ENCODE results near the gene SPART. TPM values are rescaled to one million over a fixed set of nuclear protein-coding genes. Genes with fewer than 3 reads are reported as not detected.

Gene SPART
- total RNA-seq, 2 donors from 2014 or later: 49.1 to 53.9 TPM

DNA sequence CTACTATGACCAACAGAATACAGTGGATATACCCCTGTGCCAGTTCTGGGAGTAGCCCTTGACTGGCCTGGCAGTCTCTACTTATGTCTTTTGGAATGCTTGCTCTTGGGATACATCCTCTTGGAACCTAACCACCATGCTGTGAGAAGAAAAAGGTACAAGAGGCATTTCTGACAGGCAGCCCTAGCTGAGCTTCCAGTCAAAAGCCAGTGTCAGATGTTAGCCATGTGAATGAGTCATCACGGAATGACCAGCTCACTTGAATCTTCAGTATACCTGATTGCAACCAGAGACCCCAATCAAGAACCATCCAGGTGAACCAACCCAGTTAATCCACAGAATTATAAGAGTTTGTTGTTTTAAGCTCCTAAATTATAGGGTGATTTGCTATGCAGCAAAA lies 52.7 kb downstream of the SPART start:
- Mint-ChIP-seq H3K9me3 (peaks cover 56% of the 10 kb centered on the region), H3K27me3 (ENCODE audit: insufficient read depth) (no peaks in the 10 kb centered on the region), H3K4me1 (peaks cover 7% of the 10 kb centered on the region), H3K27ac (no peak overlapping the region), H3K36me3 (ENCODE audit: low read depth) (peaks cover 51% of the 10 kb centered on the region), H3K4me3 (no peak overlapping the region)
- Histone ChIP-seq H3K36me3 (ENCODE audit: control insufficient read depth, insufficient read depth, low read length) (peaks cover 6% of the 10 kb centered on the region), H3K4me1 (ENCODE audit: control insufficient read depth, insufficient read depth, low read length) (no peaks in the 10 kb centered on the region), H3K27me3 (ENCODE audit: control insufficient read depth, insufficient read depth, low read length, poor library complexity, severe bottlenecking) (no peaks in the 10 kb centered on the region), H3K4me3 (ENCODE audit: low read length) (no peak overlapping the region), H3K27ac (ENCODE audit: low read depth, low read length) (no peak overlapping the region), H3K9ac (ENCODE audit: extremely low read depth, low read length, poor library complexity, severe bottlenecking) (no peak overlapping the region), H3K9me3 (ENCODE audit: control insufficient read depth, low read length) (peaks cover 43% of the 10 kb centered on the region)
- 95 to 100% methylated on average over 1 of the region's 1 CpG for WGBS, 2 experiments (ENCODE audit: insufficient coverage in 1 of 2, insufficient read length in 1 of 2)
- TF ChIP-seq, protein P1, sequence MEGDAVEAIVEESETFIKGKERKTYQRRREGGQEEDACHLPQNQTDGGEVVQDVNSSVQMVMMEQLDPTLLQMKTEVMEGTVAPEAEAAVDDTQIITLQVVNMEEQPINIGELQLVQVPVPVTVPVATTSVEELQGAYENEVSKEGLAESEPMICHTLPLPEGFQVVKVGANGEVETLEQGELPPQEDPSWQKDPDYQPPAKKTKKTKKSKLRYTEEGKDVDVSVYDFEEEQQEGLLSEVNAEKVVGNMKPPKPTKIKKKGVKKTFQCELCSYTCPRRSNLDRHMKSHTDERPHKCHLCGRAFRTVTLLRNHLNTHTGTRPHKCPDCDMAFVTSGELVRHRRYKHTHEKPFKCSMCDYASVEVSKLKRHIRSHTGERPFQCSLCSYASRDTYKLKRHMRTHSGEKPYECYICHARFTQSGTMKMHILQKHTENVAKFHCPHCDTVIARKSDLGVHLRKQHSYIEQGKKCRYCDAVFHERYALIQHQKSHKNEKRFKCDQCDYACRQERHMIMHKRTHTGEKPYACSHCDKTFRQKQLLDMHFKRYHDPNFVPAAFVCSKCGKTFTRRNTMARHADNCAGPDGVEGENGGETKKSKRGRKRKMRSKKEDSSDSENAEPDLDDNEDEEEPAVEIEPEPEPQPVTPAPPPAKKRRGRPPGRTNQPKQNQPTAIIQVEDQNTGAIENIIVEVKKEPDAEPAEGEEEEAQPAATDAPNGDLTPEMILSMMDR (conservative IDR thresholded peaks at IDR 0.05): no peak
- no peak for DNase-seq

GRCh38 chr13:36288794-36289391 lies 57.3 kb downstream of the SPART start:
- H3K9ac ChIP-seq (ENCODE audit: extremely low read depth, low read length, poor library complexity, severe bottlenecking): no peak overlapping the region
- H3K27me3 ChIP-seq (ENCODE audit: control insufficient read depth, insufficient read depth, low read length, poor library complexity, severe bottlenecking): no peaks in the 10 kb centered on the region
- no peaks in the 10 kb centered on the region for H3K4me1 ChIP-seq (ENCODE audit: control insufficient read depth, insufficient read depth, low read length)
- Mint-ChIP-seq H3K27ac (no peak overlapping the region), H3K27me3 (ENCODE audit: insufficient read depth) (no peaks in the 10 kb centered on the region), H3K4me1 (peaks cover 2% of the 10 kb centered on the region), H3K36me3 (ENCODE audit: low read depth) (peaks cover 56% of the 10 kb centered on the region), H3K9me3 (peaks cover 75% of the 10 kb centered on the region), H3K4me3 (no peak overlapping the region)
- peak overlapping the region; percentile 57 for H3K4me3 ChIP-seq (ENCODE audit: low read length)
- no peak for DNase-seq
- TF ChIP-seq, protein P1 (conservative IDR thresholded peaks at IDR 0.05): no peak
- peaks cover 70% of the 10 kb centered on the region for H3K9me3 ChIP-seq (ENCODE audit: control insufficient read depth, low read length)
- no peaks in the 10 kb centered on the region for H3K36me3 ChIP-seq (ENCODE audit: control insufficient read depth, insufficient read depth, low read length)
- H3K27ac ChIP-seq (ENCODE audit: low read depth, low read length): no peak overlapping the region

GRCh38 chr13:36286006-36286405 lies 60.2 kb downstream of the SPART start:
- H3K36me3 Mint-ChIP-seq (ENCODE audit: low read depth): peaks cover 31% of the 10 kb centered on the region
- peaks cover 50% of the 10 kb centered on the region for H3K9me3 Mint-ChIP-seq
- H3K27me3 ChIP-seq (ENCODE audit: control insufficient read depth, insufficient read depth, low read length, poor library complexity, severe bottlenecking): no peaks in the 10 kb centered on the region
- no peaks in the 10 kb centered on the region for H3K4me1 ChIP-seq (ENCODE audit: control insufficient read depth, insufficient read depth, low read length)
- H3K4me3 Mint-ChIP-seq: no peak overlapping the region
- H3K36me3 ChIP-seq (ENCODE audit: control insufficient read depth, insufficient read depth, low read length): no peaks in the 10 kb centered on the region
- H3K27ac ChIP-seq (ENCODE audit: low read depth, low read length): no peak overlapping the region
- peak overlapping the region; percentile 28 for H3K4me3 ChIP-seq (ENCODE audit: low read length)
- no peaks in the 10 kb centered on the region for H3K27me3 Mint-ChIP-seq (ENCODE audit: insufficient read depth)
- peaks cover 2% of the 10 kb centered on the region for H3K4me1 Mint-ChIP-seq
- peaks cover 60% of the 10 kb centered on the region for H3K9me3 ChIP-seq (ENCODE audit: control insufficient read depth, low read length)
- H3K9ac ChIP-seq (ENCODE audit: extremely low read depth, low read length, poor library complexity, severe bottlenecking): no peak overlapping the region
- no peak for DNase-seq
- H3K27ac Mint-ChIP-seq: no peak overlapping the region
- TF ChIP-seq, protein P1 (conservative IDR thresholded peaks at IDR 0.05): no peak
- WGBS, 2 experiments (ENCODE audit: insufficient coverage in 1 of 2, insufficient read length in 1 of 2): 89 to 100% methylated on average over 2 of the region's 2 CpGs

Data from endodermal cell (in vitro differentiated cells).